ENCODE results near the gene PCDHGC5. TPM values are rescaled to one million over a fixed set of nuclear protein-coding genes. Genes with fewer than 3 reads are reported as not detected.

PCDHGC5 gene
- total and polyA plus RNA-seq, 2 of the 8 experiments (the other 6 are each of a cell fraction or from before 2014, with no cell fraction given): 0.41 to 1.1 TPM

GRCh38 chr5:141485321-141486055 lies 3.4 kb upstream of the PCDHGC5 start (continued):
- TF ChIP-seq, protein P1, sequence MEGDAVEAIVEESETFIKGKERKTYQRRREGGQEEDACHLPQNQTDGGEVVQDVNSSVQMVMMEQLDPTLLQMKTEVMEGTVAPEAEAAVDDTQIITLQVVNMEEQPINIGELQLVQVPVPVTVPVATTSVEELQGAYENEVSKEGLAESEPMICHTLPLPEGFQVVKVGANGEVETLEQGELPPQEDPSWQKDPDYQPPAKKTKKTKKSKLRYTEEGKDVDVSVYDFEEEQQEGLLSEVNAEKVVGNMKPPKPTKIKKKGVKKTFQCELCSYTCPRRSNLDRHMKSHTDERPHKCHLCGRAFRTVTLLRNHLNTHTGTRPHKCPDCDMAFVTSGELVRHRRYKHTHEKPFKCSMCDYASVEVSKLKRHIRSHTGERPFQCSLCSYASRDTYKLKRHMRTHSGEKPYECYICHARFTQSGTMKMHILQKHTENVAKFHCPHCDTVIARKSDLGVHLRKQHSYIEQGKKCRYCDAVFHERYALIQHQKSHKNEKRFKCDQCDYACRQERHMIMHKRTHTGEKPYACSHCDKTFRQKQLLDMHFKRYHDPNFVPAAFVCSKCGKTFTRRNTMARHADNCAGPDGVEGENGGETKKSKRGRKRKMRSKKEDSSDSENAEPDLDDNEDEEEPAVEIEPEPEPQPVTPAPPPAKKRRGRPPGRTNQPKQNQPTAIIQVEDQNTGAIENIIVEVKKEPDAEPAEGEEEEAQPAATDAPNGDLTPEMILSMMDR (IDR thresholded peaks at IDR 0.05; ENCODE audit: control extremely low read depth in 1 of 3, insufficient read depth in 1 of 3, low read depth in 1 of 3, low read length in 3 of 3): no peak
- no peak for TF ChIP-seq MAFK (IDR thresholded peaks at IDR 0.05; ENCODE audit: low read depth, low read length)
- no peak for TF ChIP-seq SP1 (IDR thresholded peaks at IDR 0.05; ENCODE audit: low read depth, low read length)
- no peak for TF ChIP-seq BACH1 (IDR thresholded peaks at IDR 0.05; ENCODE audit: low read length)
- TF ChIP-seq SIX5 (IDR thresholded peaks at IDR 0.05; ENCODE audit: low read depth, low read length): no peak
- no peak for TF ChIP-seq CREB1 (IDR thresholded peaks at IDR 0.05)
- TF ChIP-seq SRF (IDR thresholded peaks at IDR 0.05; ENCODE audit: low read depth, low read length): no peak
- no peak for TF ChIP-seq BCL11A (IDR thresholded peaks at IDR 0.05; ENCODE audit: low read depth in 2 of 2, low read length in 2 of 2)
- TF ChIP-seq HDAC6 (IDR thresholded peaks at IDR 0.05; ENCODE audit: low read depth, low read length): no peak
- no peak for TF ChIP-seq POU5F1 (IDR thresholded peaks at IDR 0.05; ENCODE audit: low read depth, low read length)
- TF ChIP-seq CTBP2 (IDR thresholded peaks at IDR 0.05; ENCODE audit: borderline replicate concordance, insufficient read depth, insufficient read length, low read length): no peak
- TF ChIP-seq SUZ12 (IDR thresholded peaks at IDR 0.05; ENCODE audit: low read length): peak; percentile 33; the same call in 1 of the 2 replicates

Data from H1 (cell line).